Calu3 (cell line): ENCODE data around the gene F7. TPM values are rescaled to one million over a fixed set of nuclear protein-coding genes. Genes with fewer than 3 reads are reported as not detected.

Experiments used
- BruUV-seq: library from RNA; stranded (reverse); fragments of 400-500 nt; replicated peaks from 2 replicates; lab custom pipeline; 2021; lab: Mats Ljungman, UMichigan
- CTCF ChIA-PET: fragments of 300-600 bp; sonication (Branson Sonifier 250); formaldehyde crosslinking; loops from one replicate; lab custom pipeline; 2022; ENCODE audit warnings: antibody characterized with exemption; lab: Charles Lee
- DNase-seq: peaks from one replicate; pipeline ENCODE4 v3.0.0; 2022
- H3K27ac Mint-ChIP-seq: one replicate; pipeline ENCODE4 v1.8.0; 2022; ENCODE audit warnings: mixed read lengths; ENCODE audit not compliant: unreplicated experiment
- H3K27me3 Mint-ChIP-seq: one replicate; pipeline ENCODE4 v1.8.0; 2022; ENCODE audit warnings: mixed read lengths; ENCODE audit not compliant: unreplicated experiment
- H3K36me3 Mint-ChIP-seq: one replicate; pipeline ENCODE4 v1.8.0; 2022; ENCODE audit warnings: mild to moderate bottlenecking, moderate library complexity, mixed read lengths; ENCODE audit not compliant: insufficient read depth, unreplicated experiment
- H3K4me1 Mint-ChIP-seq: one replicate; pipeline ENCODE4 v1.8.0; 2022; ENCODE audit warnings: mild to moderate bottlenecking, low read depth, mixed read lengths; ENCODE audit not compliant: unreplicated experiment
- H3K4me3 Mint-ChIP-seq: one replicate; pipeline ENCODE4 v1.8.0; 2022; ENCODE audit warnings: mild to moderate bottlenecking, low read depth, moderate library complexity, mixed read lengths; ENCODE audit not compliant: unreplicated experiment
- H3K9me3 Mint-ChIP-seq: one replicate; pipeline ENCODE4 v1.8.0; 2022; ENCODE audit warnings: low read depth, mixed read lengths; ENCODE audit not compliant: unreplicated experiment
- CTCF ChIP-seq: fragments of 200-600 bp; IDR thresholded peaks from one replicate; pipeline ENCODE4 v1.8.0; 2022; ENCODE audit warnings: antibody characterized with exemption; ENCODE audit not compliant: unreplicated experiment
- intact Hi-C: fragments of 100-400 bp; cut with micrococcal nuclease; formaldehyde crosslinking; loops from one replicate; pipeline ENCODE4 v1.10.0; 2022; ENCODE audit not compliant: unreplicated experiment
- total RNA-seq: library from RNA; stranded (reverse); gene quantifications from 2 replicates; pipeline ENCODE4 v1.2.3, GENCODE V29; 2022

Gene F7
- total RNA-seq, 1 experiment from 2014 or later: not detected

DNA sequence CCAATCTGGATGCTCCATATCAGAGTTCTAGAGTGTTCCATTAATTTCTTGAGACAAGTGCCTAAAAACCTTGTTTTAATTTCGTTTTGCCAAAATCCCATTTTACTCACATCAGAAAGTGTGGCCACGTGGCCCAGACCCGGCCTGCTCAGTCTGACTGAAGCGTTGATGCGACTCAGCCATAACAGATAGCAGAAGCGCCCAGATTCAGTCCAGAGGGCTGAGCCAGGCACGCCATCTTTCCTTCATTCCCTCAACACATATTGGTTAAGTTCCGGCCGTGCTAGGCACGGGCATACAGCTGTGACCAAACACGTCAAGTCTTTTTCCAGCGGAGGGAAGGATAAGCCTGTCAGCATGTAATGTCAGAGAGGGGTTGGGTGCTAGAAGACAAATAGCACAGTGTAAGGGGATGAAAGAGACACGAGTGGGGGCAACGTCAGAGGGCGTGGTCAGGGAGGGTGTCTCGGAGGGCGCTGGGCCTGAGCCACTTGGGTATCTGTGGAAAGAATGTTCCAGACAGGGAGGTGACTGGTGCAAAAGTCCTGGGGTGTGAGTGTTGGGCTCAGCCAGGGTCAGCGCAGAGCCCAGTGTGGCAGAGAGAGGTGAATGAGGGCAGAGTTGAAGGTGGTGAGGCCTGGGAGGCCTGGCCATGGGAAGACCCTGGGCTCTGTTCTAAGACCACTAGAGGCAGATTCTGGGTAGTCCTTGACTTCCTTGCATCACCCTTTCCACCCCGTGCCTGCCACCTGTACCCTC is 20.1 kb downstream of the F7 start:
- Mint-ChIP-seq H3K27ac (no peak overlapping the region), H3K9me3 (no peaks in the 10 kb centered on the region), H3K36me3 (no peaks in the 10 kb centered on the region), H3K27me3 (peaks cover 27% of the 10 kb centered on the region), H3K4me1 (no peaks in the 10 kb centered on the region), H3K4me3 (no peak overlapping the region)
- intact Hi-C loops: no loop called here
- DNase-seq: no peak
- TF ChIP-seq CTCF: no peak
- CTCF ChIA-PET: no interaction called here
- BruUV-seq: no TSS peak

DNA sequence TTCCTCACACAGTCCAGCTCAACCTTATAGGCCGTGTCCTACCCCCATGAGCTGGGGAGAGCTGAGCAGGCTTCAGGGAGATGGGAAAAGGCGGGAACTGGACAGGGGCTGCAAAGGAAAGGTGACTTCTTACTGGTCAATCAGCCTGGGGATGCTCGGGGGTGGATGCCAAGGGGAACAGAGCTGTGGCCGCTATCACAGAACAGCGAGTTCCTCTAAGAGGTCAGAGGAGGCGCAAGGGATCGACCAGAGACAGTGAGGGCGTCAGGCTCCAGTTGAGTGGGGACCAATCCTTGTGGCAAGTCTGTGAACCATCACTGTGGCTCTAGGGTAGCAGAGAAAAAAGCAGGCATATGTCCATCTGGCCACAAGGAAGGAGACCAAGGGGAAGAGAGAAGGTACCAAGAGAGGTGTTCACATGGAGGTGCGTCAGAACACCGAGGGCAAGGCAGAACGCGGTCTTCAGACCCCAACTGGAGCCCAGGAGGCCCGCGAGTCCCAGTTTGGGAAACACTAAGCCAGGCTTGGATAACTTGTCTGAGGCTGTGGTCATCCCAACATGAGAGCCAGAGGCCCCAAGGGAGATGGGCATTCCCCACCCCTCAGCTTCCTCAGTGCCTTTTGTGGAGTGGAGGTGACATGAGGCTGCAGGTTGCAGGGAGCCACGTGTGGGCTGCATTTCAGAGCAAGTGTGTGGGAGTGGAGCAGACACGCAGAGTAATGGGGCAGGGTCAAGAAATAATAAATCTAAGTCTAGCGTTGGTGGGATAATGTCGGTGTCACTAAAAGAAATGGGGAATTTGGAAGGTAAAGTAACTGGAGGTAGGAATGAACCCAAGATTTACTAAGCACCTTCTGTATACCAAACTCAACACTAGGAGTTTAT is 20.9 kb downstream of the F7 start:
- no peaks in the 10 kb centered on the region for H3K36me3 Mint-ChIP-seq
- H3K4me1 Mint-ChIP-seq: no peaks in the 10 kb centered on the region
- CTCF ChIA-PET: no interaction called here
- H3K9me3 Mint-ChIP-seq: no peaks in the 10 kb centered on the region
- no peak overlapping the region for H3K27ac Mint-ChIP-seq
- no peak for DNase-seq
- intact Hi-C loops: no loop called here
- H3K4me3 Mint-ChIP-seq: no peak overlapping the region
- BruUV-seq: no TSS peak
- H3K27me3 Mint-ChIP-seq: peaks cover 27% of the 10 kb centered on the region
- no peak for TF ChIP-seq CTCF

DNA sequence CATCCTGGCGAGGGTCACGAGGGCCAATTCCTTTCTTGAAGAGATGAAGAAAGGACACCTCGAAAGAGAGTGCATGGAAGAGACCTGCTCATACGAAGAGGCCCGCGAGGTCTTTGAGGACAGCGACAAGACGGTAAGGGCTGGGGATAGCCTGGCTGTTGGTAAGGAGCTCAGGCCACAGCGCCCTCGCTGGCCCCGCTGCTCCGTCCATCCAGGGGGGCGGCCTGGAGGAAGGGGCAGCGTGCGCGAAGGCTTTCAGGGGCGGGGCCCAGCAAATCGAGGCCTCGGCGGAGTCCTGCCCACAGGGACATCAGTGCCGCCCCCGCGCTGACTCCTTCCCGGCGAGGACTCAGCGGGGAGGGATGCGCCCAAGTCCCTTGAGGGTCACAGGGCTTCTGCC is 23.9 kb downstream of the F7 start:
- intact Hi-C loops: no loop called here
- H3K36me3 Mint-ChIP-seq: no peaks in the 10 kb centered on the region

More for the DNA sequence above, 23.9 kb downstream of the F7 start:
- peaks cover 27% of the 10 kb centered on the region for H3K27me3 Mint-ChIP-seq
- no peak for TF ChIP-seq CTCF
- DNase-seq: no peak
- no peaks in the 10 kb centered on the region for H3K9me3 Mint-ChIP-seq
- CTCF ChIA-PET: no interaction called here
- BruUV-seq: no TSS peak
- H3K4me3 Mint-ChIP-seq: no peak overlapping the region
- no peaks in the 10 kb centered on the region for H3K4me1 Mint-ChIP-seq
- H3K27ac Mint-ChIP-seq: no peak overlapping the region
